Stimulated activated CD4-positive, alpha-beta T cell treated with anti-CD3 and anti-CD28 coated beads, Interleukin-12 subunit alpha, Interleukin-12 subunit beta, amount 100 ng/mL, for 24 hours (primary cell): Measurements from ENCODE around the gene ACTN4.

Experiments
- DNase-seq, 2 experiments: peaks; one replicate each; pipeline ENCODE4 v3.0.0-alpha.2; 2020; ENCODE audit warnings: low read depth in 2 of 2

Gene ACTN4

DNA sequence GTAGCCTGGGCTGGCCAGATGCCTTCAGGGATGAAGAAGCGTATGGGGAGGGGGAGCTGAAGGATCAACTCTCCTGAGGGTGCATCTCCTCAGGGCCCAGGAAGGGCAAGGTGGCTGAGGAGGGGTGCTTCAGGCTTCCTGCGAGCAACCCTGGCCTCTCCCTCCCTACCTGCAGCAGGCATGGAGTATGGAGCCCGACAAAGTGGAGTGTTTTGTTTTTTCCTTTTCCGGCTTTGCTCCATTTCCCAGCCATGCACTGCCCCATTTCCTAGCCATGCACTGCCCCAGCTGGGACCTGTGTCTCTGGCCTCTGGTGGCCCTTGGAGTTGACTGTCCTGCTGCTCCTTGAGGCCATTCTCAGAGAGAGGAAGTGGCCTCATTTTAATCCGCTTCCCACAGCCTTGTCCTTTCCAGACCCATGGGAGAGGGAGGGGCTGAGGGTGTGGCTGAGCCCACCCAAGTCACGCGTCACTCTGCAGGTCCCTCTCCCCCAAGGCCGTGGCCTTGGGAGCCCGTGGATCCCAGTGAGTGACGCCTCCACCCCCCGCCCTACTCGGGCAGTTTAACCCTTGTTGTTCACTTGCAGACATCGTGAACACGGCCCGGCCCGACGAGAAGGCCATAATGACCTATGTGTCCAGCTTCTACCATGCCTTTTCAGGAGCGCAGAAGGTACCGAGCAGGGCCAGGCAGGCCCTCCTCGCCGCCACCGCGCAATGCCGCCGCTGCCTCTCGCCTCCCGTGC lies 62.4 kb downstream of the ACTN4 start:
- DNase-seq, result no peak

DNA sequence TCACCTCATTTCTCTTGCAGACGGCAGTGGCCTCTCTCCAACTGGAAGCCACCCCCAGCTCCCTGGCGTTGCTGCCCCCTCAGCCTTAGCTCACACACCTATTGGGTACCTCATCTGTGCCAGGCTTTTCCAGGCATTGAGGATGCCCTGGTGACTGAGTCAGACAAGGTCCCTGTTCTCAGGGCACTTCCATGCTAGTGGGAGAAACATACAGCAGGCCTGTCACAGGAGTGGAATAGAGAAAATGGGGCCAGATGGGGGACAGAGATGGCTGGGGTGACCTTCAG lies 62.9 kb downstream of the ACTN4 start:
- no peak for DNase-seq

DNA sequence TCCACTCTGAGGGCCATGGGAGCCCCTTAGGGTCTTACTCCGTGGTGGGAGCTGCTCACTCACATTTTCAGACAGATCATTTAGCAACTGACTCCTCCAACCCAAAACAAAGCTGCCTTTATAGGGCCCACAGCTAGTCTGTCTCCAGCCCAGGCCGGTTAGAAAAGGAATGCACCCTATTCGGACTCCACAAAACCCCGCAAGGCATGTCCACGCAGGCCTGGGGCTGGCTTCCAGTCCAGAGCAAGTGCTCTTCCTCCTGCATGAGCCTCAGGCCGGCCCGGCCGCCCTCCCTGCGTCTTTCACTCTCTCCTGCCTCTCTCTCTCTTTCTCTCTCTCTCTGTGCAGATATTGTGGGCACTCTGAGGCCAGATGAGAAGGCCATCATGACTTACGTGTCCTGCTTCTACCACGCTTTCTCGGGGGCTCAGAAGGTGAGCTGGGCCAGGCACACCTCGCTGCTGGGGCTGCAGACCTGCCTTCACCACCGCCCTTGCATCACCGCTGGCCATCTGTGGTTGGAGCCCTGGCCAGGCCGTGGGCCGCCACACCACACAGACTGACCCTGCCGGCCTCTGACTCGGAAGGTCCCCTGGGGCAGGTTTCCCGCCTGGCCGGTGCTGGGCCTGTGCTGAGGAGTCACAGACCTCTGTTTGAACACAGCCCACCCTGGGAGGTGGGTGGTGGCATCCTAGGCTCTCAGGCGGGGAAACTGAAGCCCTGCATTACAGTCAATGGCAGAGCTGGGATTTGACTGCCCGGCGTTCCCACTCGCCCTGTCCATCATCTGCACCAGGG lies 63.7 kb downstream of the ACTN4 start:
- DNase-seq, result no peak

GRCh38 chr19:38711726-38712153 lies 64.3 kb downstream of the ACTN4 start:
- no peak for DNase-seq

- DNase-seq, result no peak
Measured at GRCh38 chr19:38712161-38712748, 64.8 kb downstream of the ACTN4 start.

DNA sequence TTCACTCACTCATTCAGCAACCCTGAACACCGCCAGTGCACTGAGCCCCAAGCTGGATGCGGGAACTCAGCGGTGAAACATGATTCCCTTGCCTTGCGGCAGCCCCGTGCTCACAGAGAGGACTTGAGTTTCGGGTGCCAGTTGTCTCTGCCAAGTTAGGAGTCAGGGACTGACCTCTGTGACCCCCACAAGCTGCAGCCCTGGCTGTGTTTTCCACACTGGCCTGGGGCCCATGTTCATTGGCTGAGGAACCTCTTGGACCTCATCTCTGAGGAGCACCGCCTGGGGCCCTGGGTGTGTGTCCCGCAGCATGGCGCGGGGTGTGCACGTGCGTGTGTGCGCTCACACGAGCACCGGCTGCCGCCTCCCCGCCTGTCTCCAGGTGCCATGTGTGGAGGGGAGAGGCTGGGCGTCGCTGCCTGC lies 65.8 kb downstream of the ACTN4 start:
- DNase-seq, result no peak

DNA sequence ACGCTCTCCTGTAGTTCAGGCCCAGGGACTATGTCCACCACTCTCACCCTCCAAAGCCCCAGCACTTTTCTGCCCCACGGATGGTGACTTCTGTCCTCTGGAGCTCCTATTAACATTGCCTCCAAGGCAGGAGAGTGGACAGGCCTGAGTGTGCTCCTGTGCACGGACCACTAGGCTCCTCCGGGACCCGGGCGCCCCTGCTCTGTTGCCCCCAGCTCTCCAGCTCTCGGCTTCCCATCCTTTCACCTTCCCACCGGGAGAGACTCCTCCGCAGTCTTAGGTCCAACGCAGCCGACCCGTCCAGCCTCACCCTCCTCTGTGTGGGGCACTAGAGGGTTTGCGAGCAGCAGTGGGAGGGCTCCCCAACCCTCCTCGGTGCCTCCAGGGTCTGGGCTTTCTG lies 66.4 kb downstream of the ACTN4 start:
- no peak for DNase-seq

GRCh38 chr19:38714354-38714778 lies 66.9 kb downstream of the ACTN4 start:
- DNase-seq, result no peak

DNA sequence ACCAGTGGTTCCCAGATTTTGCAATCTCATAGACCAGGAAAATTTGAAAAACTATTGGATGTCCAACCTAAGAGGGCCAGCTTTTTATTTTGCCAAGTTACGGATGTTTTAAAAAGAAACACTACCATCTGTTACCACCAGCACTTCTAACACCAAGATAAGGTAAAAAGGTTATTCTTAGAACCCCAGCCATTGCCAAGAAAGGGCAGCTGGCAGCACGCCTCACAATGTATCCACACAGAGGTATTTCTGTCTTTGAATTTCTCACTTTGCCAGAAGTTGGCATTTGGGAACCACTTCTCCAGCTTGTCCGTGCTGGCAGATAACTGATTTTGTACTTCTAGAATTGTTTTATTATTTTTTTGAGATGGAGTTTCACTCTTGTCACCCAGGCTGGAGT lies 68.1 kb downstream of the ACTN4 start:
- no peak for DNase-seq

- DNase-seq, result no peak
Measured at GRCh38 chr19:38717051-38717450, 69.6 kb downstream of the ACTN4 start.

GRCh38 chr19:38717855-38718254 lies 70.4 kb downstream of the ACTN4 start:
- no peak for DNase-seq

- DNase-seq, result no peak
Measured at GRCh38 chr19:38718747-38719543, 71.5 kb downstream of the ACTN4 start.

DNA sequence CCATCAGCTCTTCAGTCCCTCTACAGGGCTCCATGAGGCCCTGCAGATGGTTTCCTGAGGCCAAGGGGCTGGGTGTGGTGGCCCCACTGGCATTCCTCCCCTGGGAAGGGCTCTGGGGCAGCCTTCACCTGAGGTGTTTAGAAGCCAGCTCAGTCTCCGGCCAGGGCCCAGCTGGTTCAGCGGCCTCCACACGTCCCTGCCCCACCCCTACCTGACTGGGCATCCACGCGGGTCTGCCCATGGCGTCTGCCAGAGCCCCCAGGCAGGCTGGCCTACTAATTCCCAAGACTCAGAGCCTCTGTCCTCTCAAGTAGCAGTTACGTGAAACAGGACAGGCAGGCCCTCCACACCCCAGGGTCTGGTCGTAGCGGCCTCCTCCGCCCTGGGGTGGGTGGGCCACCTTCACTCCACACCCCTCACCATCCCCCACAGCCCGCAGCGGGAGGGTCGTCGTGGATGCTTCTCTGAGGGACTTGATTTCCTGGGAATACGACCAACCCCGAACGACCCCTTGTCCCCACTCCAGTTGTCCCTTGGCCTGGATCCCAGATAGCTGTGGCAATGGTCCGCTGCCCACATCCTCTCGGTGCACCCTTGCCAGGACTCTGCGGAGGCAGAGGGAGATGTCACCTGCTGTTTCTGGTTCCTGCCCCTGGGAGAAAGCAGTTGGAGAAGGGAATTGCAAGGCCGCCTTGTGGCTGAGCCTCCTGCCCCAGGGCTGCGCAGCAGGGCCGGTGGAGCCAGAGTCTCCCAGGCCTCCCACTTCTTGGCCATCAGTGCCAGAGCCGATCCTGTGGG lies 72.5 kb downstream of the ACTN4 start:
- no peak for DNase-seq

DNA sequence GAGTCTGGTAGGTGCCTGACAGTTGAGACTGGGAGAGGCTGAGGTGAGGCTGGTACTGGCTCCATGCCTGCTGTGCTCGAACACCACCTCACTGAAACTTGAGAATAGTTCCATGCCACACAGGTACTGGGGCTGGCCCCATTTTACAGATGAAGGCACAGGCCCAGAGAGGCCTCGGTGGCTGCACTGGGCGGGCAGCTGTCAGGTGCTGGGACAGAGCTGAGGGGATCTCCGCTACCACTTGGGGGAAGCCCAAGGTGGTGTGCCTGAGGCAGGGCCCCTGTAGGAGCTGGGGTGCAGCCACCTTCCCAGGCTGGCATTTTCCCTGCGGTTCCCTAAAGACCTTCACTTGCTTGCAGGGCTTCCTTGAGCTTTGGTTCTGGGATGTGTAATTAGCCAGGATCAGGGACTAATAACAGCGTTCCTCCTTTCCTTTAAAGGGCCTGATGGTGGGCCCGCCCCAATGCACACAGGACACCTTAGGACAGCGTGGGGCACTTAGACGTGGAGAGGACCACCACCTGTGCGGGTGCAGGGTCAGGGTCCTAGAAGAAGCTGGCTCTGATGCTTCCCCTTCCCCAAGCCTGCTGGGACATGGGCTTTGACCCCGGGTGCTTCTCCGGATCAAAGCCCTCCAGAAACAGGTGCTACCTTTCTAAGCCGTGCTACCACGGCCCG lies 73.2 kb downstream of the ACTN4 start:
- no peak for DNase-seq

DNA sequence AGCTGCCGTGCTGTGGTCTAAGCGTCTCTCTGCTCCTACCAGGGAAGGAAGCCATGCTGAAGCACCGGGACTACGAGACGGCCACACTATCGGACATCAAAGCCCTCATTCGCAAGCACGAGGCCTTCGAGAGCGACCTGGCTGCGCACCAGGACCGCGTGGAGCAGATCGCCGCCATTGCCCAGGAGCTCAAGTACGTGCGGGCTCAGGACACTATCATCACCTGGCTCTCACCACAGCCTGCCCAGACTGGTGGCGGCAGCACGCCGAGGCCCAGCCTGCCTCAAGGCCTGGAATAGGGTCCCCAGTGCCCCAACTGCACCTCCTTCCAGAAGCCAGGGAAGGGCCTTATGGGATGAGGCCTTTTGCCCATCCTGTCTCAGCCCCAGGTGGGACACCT lies 74.0 kb downstream of the ACTN4 start:
- DNase-seq, result no peak

GRCh38 chr19:38721979-38722773 lies 74.7 kb downstream of the ACTN4 start:
- DNase-seq, result no peak

- DNase-seq, result no peak
Measured at GRCh38 chr19:38722947-38723605, 75.6 kb downstream of the ACTN4 start.

DNA sequence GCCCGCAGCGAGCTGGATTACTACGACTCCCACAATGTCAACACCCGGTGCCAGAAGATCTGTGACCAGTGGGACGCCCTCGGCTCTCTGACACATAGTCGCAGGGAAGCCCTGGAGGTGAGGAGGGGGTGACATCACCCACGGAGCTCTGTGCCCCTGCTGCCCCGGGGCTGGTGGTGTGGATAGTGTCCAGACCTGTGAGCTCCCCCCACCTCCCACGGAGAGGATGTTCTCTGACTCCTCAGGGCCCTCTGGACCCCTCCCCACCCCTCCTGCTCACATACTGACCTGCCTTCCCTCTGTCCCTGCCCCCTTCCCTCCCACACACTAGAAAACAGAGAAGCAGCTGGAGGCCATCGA lies 76.1 kb downstream of the ACTN4 start:
- DNase-seq, result no peak
